ENCODE measurements around the gene KRT86. TPM values are rescaled to one million over a fixed set of nuclear protein-coding genes. Genes with fewer than 3 reads are reported as not detected.
"Not testable (repeated sequence)": the region's sequence is repeated elsewhere in the genome, so short reads cannot be mapped to it uniquely, and the experiment has no call there.

The KRT86 gene
- total and polyA plus RNA-seq, 2 experiments from 2014 or later = 0.16 TPM; not detected in 1

GRCh38 chr12:52286857-52287785 lies 12.7 kb downstream of the KRT86 start:
- not testable (repeated sequence) for H3K27ac Mint-ChIP-seq; H3K36me3 ChIP-seq (ENCODE audit: insufficient read depth); H3K79me2 ChIP-seq (replicated peaks; ENCODE audit: insufficient read depth); H4K20me1 ChIP-seq (replicated peaks; ENCODE audit: insufficient read depth); H3K27me3 Mint-ChIP-seq (ENCODE audit: insufficient read depth, low read depth, poor library complexity); H3K4me2 ChIP-seq; H3K27me3 ChIP-seq (ENCODE audit: insufficient read depth); H2AFZ ChIP-seq; H3K27ac ChIP-seq (ENCODE audit: low read depth); H3F3A ChIP-seq (replicated peaks; ENCODE audit: low read depth); H3K4me1 Mint-ChIP-seq; H3K4me3 ChIP-seq; H3K9me2 ChIP-seq (ENCODE audit: insufficient read depth); H3K4me1 ChIP-seq (ENCODE audit: insufficient read depth); H3K9me3 Mint-ChIP-seq; DNase-seq (ENCODE audit: low spot score); H3K36me3 Mint-ChIP-seq (ENCODE audit: low read depth); H3K4me3 Mint-ChIP-seq
- peak in 1 of 2 experiments; percentile 38; a peak in 3 of 4 replicates for TF ChIP-seq CTCF (conservative IDR thresholded peaks at IDR 0.05; ENCODE audit: low read depth in 2 of 2)
- peak; percentile 75 for ATAC-seq

- DNase-seq (ENCODE audit: low spot score); H2AFZ ChIP-seq; H3K27me3 ChIP-seq (ENCODE audit: insufficient read depth); H4K20me1 ChIP-seq (replicated peaks; ENCODE audit: insufficient read depth); H3F3A ChIP-seq (replicated peaks; ENCODE audit: low read depth); H3K9me2 ChIP-seq (ENCODE audit: insufficient read depth); H3K36me3 Mint-ChIP-seq (ENCODE audit: low read depth); H3K4me3 ChIP-seq; H3K79me2 ChIP-seq (replicated peaks; ENCODE audit: insufficient read depth); H3K27ac ChIP-seq (ENCODE audit: low read depth); H3K27me3 Mint-ChIP-seq (ENCODE audit: insufficient read depth, low read depth, poor library complexity); H3K4me2 ChIP-seq; H3K4me1 Mint-ChIP-seq; H3K4me1 ChIP-seq (ENCODE audit: insufficient read depth); H3K4me3 Mint-ChIP-seq; H3K36me3 ChIP-seq (ENCODE audit: insufficient read depth); H3K9me3 Mint-ChIP-seq: not testable (repeated sequence)
- peak; percentile 74 for ATAC-seq
- peak overlapping the region; percentile 17; the same call in 1 of the 2 replicates for H3K27ac Mint-ChIP-seq
These were observed 13.7 kb downstream of the KRT86 start for GRCh38 chr12:52287816-52288805.

GRCh38 chr12:52290483-52291134 lies 16.2 kb downstream of the KRT86 start:
- not testable (repeated sequence) for H3K27me3 Mint-ChIP-seq (ENCODE audit: insufficient read depth, low read depth, poor library complexity); H3K4me3 ChIP-seq; H3K9me2 ChIP-seq (ENCODE audit: insufficient read depth); H3K4me3 Mint-ChIP-seq; H3K4me1 Mint-ChIP-seq; H3K27ac Mint-ChIP-seq; H3F3A ChIP-seq (replicated peaks; ENCODE audit: low read depth); H3K4me1 ChIP-seq (ENCODE audit: insufficient read depth); H4K20me1 ChIP-seq (replicated peaks; ENCODE audit: insufficient read depth); DNase-seq (ENCODE audit: low spot score); H3K27ac ChIP-seq (ENCODE audit: low read depth); H2AFZ ChIP-seq; H3K9me3 Mint-ChIP-seq; H3K27me3 ChIP-seq (ENCODE audit: insufficient read depth); H3K36me3 ChIP-seq (ENCODE audit: insufficient read depth); H3K36me3 Mint-ChIP-seq (ENCODE audit: low read depth); H3K79me2 ChIP-seq (replicated peaks; ENCODE audit: insufficient read depth); ATAC-seq; H3K4me2 ChIP-seq
